Activated CD8-positive, alpha-beta memory T cell treated with anti-CD3 and anti-CD28 coated beads, Interleukin-2, amount 50 U/mL, for 4 hours (primary cell): ENCODE data around the gene ZSWIM4.
"Not testable (repeated sequence)": the region's sequence is repeated elsewhere in the genome, so short reads cannot be mapped to it uniquely, and the experiment has no call there.

Experiments
- DNase-seq: peaks from one replicate; pipeline ENCODE4 v3.0.0-alpha.2; 2020

The ZSWIM4 gene

GRCh38 chr19:13838435-13839129 is 43.3 kb downstream of the ZSWIM4 start:
- DNase-seq: no peak

DNA sequence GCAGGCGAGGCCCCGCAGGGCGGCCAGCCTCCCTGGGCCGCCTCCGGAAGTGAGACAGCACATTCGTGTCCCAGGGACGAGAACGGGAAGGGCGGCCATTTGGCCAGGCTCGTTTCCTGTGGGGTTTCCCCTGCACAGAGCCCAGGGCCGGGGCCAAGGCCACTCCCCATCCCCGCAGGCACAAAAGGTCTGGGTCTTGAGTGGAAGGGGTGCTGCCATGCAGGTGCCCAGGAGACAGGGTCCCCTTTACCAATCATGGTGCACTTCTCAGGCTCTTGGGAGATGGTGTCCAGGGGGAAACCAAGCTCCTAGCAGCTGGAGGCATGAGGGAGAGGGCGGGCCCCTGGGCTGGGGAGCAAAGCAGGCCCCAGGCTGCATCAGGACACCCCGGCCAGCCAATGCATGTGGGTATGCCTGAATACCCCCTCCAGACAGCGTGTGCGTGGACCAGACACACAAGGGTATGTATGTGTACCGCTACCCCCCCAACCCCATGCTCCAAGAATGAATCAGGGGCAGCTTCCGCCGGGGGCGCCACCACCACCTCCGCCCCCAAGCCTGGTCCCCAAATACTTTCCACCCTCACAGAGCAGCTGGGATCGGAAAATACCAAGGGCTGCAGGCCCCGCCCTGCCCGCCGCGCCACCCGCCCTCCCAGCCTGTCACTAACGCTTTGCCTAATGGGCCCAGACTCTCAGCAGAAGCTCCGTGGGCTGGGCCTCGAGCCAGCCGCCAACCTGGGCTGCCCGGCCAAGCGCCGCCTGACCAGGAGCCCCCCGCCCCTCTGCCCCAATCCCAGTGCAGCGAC is 44.1 kb downstream of the ZSWIM4 start:
- peak; percentile 89 for DNase-seq

DNA sequence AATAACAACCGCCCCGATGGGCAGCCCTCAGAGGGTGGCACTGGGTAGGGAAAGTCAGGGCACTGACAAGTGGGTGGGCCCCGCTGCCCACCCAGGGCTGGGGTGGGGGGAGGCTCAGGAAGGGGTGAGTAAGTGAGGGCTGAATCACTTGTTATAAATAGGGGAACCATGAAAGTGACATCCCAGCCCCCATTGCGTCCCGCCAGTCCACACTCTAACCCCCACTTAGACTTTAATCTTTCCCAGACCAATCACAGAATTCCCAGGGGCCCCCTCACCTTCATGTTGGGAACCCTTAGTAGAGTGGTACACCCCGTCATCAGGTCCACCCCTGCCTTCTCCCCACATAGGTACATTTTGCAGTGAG is 44.7 kb downstream of the ZSWIM4 start:
- DNase-seq: peak; percentile 72

DNA sequence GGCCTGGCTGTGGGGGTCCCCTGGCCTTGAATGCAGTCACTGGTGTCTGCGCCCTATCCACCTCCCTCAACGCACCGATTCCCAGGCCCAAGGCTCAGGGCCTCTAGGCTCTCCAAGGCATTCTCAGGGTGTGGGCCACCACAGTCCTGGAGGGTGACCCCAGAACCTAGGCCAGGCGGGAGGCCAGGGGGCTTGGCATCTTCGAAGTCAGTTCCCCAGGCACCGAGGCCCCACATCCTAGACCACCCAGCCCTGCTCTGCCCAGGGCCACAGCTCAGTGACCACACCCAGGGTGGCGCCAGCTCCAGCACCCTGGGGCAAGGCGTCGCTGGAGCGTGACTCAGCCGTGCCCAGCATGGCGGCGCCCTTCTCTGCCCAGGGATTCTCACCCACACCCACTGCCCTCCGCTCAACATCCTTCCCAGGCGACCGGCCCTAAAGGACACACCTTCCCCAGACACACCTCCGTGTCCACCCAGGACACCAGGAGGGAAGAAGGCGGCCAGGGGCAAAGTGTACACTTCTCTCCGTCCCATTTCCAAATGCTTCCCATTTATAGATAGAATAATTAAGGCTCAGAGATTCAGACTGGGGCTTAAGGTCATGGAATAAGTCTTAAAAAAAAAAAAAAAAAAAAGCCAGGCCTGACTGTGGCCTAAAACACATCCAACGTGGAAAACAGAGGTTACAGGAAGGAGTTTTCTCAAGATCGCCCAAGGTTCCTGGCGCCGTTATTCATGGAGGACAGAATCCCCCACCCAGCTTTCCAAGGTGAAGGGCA is 45.3 kb downstream of the ZSWIM4 start:
- peak; percentile 56 for DNase-seq

GRCh38 chr19:13841086-13841961 is 46.1 kb downstream of the ZSWIM4 start:
- peak; percentile 43 for DNase-seq

DNA sequence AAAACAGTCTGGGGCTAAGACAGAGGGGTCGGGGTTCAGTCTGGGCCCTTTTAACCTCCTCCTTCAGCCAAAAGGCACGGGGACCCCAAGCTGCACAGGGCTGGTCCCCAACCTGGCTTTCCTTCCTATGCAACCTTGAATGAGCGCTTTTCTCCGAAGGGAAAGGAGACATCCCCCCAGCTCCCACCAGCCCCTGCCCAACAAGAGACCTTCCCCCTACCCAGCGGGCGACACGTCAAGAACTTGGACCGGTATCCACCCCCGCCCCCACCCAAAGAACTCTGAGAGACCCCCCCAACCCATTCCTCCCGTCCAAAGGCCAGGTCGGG is 46.7 kb downstream of the ZSWIM4 start:
- DNase-seq: no peak

DNA sequence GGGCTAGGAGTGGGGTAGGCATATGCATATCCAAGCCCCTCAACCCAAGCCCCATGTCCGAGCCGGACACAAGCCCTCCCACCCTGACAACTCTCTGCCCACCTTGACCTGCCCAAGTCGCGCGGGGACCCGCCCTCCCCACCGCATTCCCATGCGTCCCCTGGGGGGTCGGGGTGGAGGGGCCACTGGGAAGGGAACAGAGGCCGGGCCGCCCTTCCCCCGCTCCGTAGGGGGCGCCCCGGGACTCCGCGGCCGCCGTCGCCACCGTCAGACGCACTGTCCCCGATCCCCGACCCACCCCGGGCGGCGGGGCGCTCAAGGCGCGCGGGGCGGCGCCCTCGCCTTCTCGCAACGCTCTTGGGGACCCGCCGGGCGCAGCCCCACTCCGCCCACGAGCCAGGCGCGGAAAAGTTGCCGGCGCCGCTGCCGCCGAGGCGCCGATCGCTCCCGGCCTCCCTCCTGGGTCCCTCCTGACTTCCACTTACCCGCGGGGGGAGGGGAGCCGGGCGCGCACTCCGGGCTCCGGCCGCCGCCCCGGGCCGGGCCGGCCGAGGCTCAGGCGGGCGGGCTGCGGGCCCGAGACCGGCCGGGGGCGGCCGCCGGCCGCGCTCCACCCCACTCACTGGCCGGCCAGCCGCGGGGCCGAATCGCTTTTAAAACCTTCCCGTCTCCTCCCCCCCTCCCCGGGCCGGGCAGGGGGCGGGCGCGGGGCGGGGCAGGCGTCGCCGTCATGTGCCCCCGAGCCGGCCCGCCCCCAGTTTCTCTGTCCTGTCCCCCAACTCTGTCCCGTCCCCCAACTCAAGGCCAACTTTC is 47.3 kb downstream of the ZSWIM4 start:
- peak; percentile 76 for DNase-seq

- no peak for DNase-seq
These were observed 48.1 kb downstream of the ZSWIM4 start for GRCh38 chr19:13843104-13843921.

GRCh38 chr19:13844130-13844631 is 48.9 kb downstream of the ZSWIM4 start:
- DNase-seq: no peak

GRCh38 chr19:13846557-13847406 is 51.5 kb downstream of the ZSWIM4 start:
- DNase-seq: peak; percentile 94

- DNase-seq: peak; percentile 79
These were observed 52.4 kb downstream of the ZSWIM4 start for GRCh38 chr19:13847407-13848339.

DNA sequence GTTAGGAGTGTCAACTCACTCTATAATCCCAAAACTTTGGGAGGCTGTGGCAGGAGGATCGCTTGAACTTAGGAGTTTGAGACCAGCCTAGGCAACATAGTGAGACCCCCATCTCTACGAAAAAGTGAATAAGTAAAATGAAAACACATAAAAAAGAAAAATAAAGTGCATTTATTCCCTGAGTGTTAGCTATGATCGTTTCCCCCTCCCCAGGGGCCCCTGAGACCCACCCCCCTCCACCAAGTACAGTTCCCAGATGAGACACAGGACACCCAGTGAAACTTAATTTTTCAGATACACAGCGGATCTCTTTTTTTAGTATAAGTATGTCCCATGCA is 53.1 kb downstream of the ZSWIM4 start:
- DNase-seq: no peak

- DNase-seq: no peak
These were observed 53.8 kb downstream of the ZSWIM4 start for GRCh38 chr19:13848798-13849676.

DNA sequence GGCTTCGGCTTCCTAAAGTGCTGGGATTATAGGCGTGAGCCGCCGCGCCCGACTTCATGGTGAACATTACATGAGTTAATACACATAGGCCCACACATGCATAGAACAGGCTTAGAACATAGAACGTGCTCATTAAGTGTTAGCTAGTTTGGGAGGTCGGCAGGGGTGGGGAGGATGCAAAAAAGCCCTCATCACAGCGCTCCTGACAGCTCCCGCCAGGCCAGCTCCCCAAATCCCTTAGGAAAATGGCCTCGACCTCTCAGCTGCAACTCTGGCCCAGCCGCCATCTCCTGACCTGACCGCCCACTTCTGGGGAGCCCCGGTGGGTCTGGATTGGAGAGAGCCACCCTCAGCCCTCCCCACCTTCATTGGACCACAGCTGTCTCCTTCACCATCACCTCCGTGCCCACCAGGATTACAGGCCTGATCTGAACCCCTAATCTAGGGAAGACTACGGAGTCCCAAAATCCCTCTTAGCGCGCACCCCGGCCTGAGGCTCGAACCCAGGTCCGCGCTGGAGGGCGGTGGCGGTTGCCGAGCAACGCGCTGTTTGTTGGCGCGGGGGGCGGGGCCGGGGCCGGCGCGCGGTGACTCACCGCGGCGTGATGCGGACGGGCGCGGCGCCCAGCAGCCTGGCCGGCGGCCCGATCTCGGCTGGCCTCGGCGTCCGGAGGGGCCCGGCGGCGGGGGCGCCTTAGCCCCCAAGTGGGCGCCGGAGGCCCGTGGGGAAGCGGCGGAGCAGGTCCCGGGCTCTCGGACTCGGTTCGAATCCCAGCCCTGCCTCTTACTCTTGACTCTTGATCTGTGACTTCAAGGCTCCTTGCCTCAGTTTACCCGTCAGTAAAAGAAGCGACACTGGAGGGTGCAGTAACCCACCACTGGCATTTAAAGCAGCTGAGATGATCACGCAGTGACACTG is 55.0 kb downstream of the ZSWIM4 start:
- peak; percentile 68 for DNase-seq

DNA sequence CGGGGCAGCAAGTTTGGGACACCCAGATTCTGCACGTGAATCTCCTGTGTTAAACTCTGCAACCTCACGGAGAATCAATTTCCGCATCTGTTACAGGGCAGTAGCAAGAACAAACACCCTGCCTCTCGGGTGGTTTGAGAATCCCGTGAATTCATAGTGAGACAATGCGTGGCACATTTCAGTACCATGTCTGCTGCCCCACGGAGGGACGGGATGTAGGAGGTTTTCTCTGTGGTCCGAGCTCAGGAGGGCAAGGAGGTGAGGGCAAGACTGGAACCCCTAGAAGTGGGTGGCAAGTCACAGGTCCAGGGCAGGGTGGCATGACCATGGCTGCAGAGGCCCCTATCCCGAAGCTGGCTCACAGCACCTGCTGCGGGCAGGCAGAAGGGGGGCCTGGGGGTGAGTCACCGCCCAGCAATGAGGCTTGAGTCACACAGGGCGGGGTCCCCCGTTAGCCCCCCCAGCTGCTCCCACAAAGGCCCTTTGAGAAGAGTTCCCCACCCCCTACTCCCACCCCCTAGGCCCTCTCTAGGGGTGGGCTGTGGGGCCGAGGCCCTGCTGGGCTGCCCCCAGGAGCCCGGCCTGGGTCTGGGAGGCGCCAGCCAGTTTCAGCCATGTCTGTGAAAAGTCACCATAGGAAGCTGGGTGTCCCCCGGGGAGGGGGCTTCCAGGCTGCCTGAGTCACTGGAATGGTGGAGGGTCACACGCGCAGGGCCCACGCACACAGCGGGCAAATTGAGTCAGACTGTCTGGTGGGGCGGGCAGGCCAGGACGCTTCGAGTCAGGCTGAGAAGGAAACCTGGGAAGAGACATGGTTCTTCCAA is 55.9 kb downstream of the ZSWIM4 start:
- DNase-seq: peak; percentile 85

- not testable (repeated sequence) for DNase-seq
These were observed 56.5 kb downstream of the ZSWIM4 start for GRCh38 chr19:13851734-13852114.
